HCT116 (cell line): ENCODE measurements around the gene KLF6. TPM values are rescaled to one million over a fixed set of nuclear protein-coding genes. Genes with fewer than 3 reads are reported as not detected.

Experiments
- ATAC-seq: fragments of 200-7000 bp; cut with Tn5 transposase; 2 replicates; pipeline ENCODE4 v1.9.1; 2020; ENCODE audit warnings: mild to moderate bottlenecking, moderate library complexity
- BruUV-seq: library from RNA; stranded (reverse); fragments of 400-500 nt; replicated peaks from 2 replicates; lab custom pipeline; 2021; lab: Mats Ljungman, UMichigan
- CTCF ChIA-PET: fragments of 300-600 bp; sonication (Branson Sonifier 250); formaldehyde crosslinking; loops from one replicate; lab custom pipeline; 2021; ENCODE audit warnings: antibody characterized with exemption; lab: Charles Lee
- POLR2A ChIA-PET: fragments of 300-600, 350-600 bp; sonication (Branson Sonifier 250); formaldehyde crosslinking; loops from one replicate; lab custom pipeline; 2021; ENCODE audit warnings: antibody characterized with exemption; lab: Charles Lee
- RAD21 ChIA-PET, 2 experiments: fragments of 300-600 bp; sonication (Branson Sonifier 250); formaldehyde crosslinking; loops; one replicate each; lab custom pipeline; 2023; ENCODE audit warnings: low total read pairs in 2 of 2; ENCODE audit not compliant: uncharacterized antibody in 2 of 2, unreplicated experiment in 2 of 2, low non-redundant PET in 1 of 2; lab: Charles Lee
- DNase-seq: peaks from one replicate; pipeline ENCODE4 v3.0.0-alpha.2; 2010; ENCODE audit warnings: low read depth, low spot score
- H2AFZ ChIP-seq: fragments of 200-600 bp; shearing (Covaris generic), sonication (generic); 2 replicates; pipeline ENCODE4 v1.6.1; 2017; ENCODE audit warnings: low read depth, mixed run types, mixed read lengths, antibody characterized with exemption, low read length; ENCODE audit not compliant: poor library complexity, severe bottlenecking
- H3K27ac ChIP-seq: 2 replicates; pipeline ENCODE4 v1.5.1; 2012; ENCODE audit warnings: low read depth, low read length
- H3K27me3 ChIP-seq: fragments of 200-600 bp; sonication (generic); 2 replicates; pipeline ENCODE4 v1.6.1; 2016; ENCODE audit warnings: mixed run types, low read length, mixed read lengths; ENCODE audit not compliant: insufficient read depth
- H3K36me3 ChIP-seq, 2 experiments: fragments of 200-500 bp in 1 of 2; fragments of 200-600 bp in 1 of 2; sonication (Bioruptor generic) in 1 of 2; sonication (generic) in 1 of 2; 2 replicates each; pipeline versions ENCODE4 v1.5.1 to v1.6.1; 2014 to 2016; ENCODE audit warnings: low read length in 2 of 2, inconsistent platforms in 1 of 2, mixed read lengths in 1 of 2, mixed run types in 1 of 2; ENCODE audit not compliant: insufficient read depth in 2 of 2, control insufficient read depth in 1 of 2
- H3K4me1 ChIP-seq, 2 experiments: fragments of 200-600 bp in 1 of 2; sonication (generic) in 1 of 2; 2 replicates each; pipeline versions ENCODE4 v1.5.1 to v1.6.1; 2012 to 2017; ENCODE audit warnings: low read length in 2 of 2, inconsistent platforms in 1 of 2, mild to moderate bottlenecking in 1 of 2, mixed read lengths in 1 of 2, mixed run types in 1 of 2, moderate library complexity in 1 of 2; ENCODE audit not compliant: insufficient read depth in 2 of 2, control insufficient read depth in 1 of 2
- H3K4me2 ChIP-seq: fragments of 200-600 bp; sonication (generic); 2 replicates; pipeline ENCODE4 v1.6.1; 2017; ENCODE audit warnings: mixed run types, low read length, mixed read lengths
- H3K4me3 ChIP-seq, 2 experiments: fragments of 200-600 bp in 1 of 2; sonication (generic) in 1 of 2; replicated peaks in 1 of 2; 2 replicates each; pipeline ENCODE4 v1.5.1; 2011 to 2016; ENCODE audit warnings: low read length in 2 of 2, control low read depth in 1 of 2, low read depth in 1 of 2, mild to moderate bottlenecking in 1 of 2, mixed read lengths in 1 of 2, mixed run types in 1 of 2
- H3K79me2 ChIP-seq: fragments of 200-600 bp; sonication (generic); 2 replicates; pipeline ENCODE4 v1.6.1; 2017; ENCODE audit warnings: mild to moderate bottlenecking, mixed run types, low read length, moderate library complexity, mixed read lengths; ENCODE audit not compliant: insufficient read depth
- H3K9ac ChIP-seq: fragments of 200-600 bp; sonication (generic); 2 replicates; pipeline ENCODE4 v1.6.1; 2016; ENCODE audit warnings: low read length, mixed read lengths
- H3K9me2 ChIP-seq: fragments of 200-600 bp; sonication (generic), shearing (Covaris generic); 2 replicates; pipeline ENCODE4 v1.6.1; 2017; ENCODE audit warnings: mixed run types, mild to moderate bottlenecking, moderate library complexity; ENCODE audit not compliant: insufficient read depth
- H3K9me3 ChIP-seq, 2 experiments: fragments of 200-500 bp in 1 of 2; fragments of 200-600 bp in 1 of 2; sonication (Bioruptor generic) in 1 of 2; sonication (generic) in 1 of 2; 2 replicates each; pipeline ENCODE4 v1.6.1; 2014 to 2017; ENCODE audit warnings: low read length in 2 of 2, mixed read lengths in 2 of 2, inconsistent platforms in 1 of 2, low read depth in 1 of 2, mild to moderate bottlenecking in 1 of 2, mixed run types in 1 of 2, moderate library complexity in 1 of 2; ENCODE audit not compliant: control insufficient read depth in 1 of 2, insufficient read depth in 1 of 2
- H4K20me1 ChIP-seq: fragments of 200-600 bp; sonication (generic), shearing (Covaris generic); 2 replicates; pipeline ENCODE4 v1.6.1; 2017; ENCODE audit warnings: mixed run types, mild to moderate bottlenecking, moderate library complexity; ENCODE audit not compliant: insufficient read depth
- ATF3 ChIP-seq: IDR thresholded peaks from 2 replicates; pipeline ENCODE4 v1.6.1; 2012
- CBX3 ChIP-seq: IDR thresholded peaks from 2 replicates; pipeline ENCODE4 v1.6.1; 2012; ENCODE audit warnings: low read depth
- CEBPB ChIP-seq: IDR thresholded peaks from 2 replicates; pipeline ENCODE4 v1.6.1; 2012; ENCODE audit warnings: low read depth
- EGR1 ChIP-seq: IDR thresholded peaks from 2 replicates; pipeline ENCODE4 v1.6.1; 2012; ENCODE audit warnings: low read depth
- ELF1 ChIP-seq: IDR thresholded peaks from 2 replicates; pipeline ENCODE4 v1.6.1; 2012; ENCODE audit warnings: low read depth, borderline replicate concordance
- EZH2phosphoT487 ChIP-seq: fragments of 200-600 bp; IDR thresholded peaks from 2 replicates; pipeline ENCODE4 v1.6.1; 2018; ENCODE audit warnings: antibody characterized with exemption, borderline replicate concordance
- FOSL1 ChIP-seq: IDR thresholded peaks from 2 replicates; pipeline ENCODE4 v1.6.1; 2012; ENCODE audit warnings: low read depth
- POLR2A ChIP-seq: IDR thresholded peaks from 2 replicates; pipeline ENCODE4 v1.7.0; 2011; ENCODE audit warnings: borderline replicate concordance; ENCODE audit not compliant: insufficient read depth, insufficient read length; ENCODE audit errors: extremely low read depth
- POLR2AphosphoS5 ChIP-seq: IDR thresholded peaks from 2 replicates; pipeline ENCODE4 v1.6.1; 2011; ENCODE audit warnings: mild to moderate bottlenecking, low read depth, low read length, moderate library complexity
- RAD21 ChIP-seq: IDR thresholded peaks from 2 replicates; pipeline ENCODE4 v1.6.1; 2012; ENCODE audit warnings: low read depth, mild to moderate bottlenecking
- REST ChIP-seq: IDR thresholded peaks from 2 replicates; pipeline ENCODE4 v1.6.1; 2012; ENCODE audit warnings: low read depth
- SIN3A ChIP-seq: IDR thresholded peaks from 2 replicates; pipeline ENCODE4 v1.6.1; 2012; ENCODE audit warnings: low read depth
- SP1 ChIP-seq: IDR thresholded peaks from 2 replicates; pipeline ENCODE4 v1.6.1; 2012; ENCODE audit warnings: low read depth
- SRF ChIP-seq: IDR thresholded peaks from 2 replicates; pipeline ENCODE4 v1.6.1; 2012; ENCODE audit warnings: low read depth
- YY1 ChIP-seq: IDR thresholded peaks from 2 replicates; pipeline ENCODE4 v1.6.1; 2011; ENCODE audit warnings: low read length, low read depth, moderate library complexity, mild to moderate bottlenecking; ENCODE audit not compliant: insufficient replicate concordance; ENCODE audit errors: extremely low read depth
- ZBTB33 ChIP-seq: IDR thresholded peaks from 2 replicates; pipeline ENCODE4 v1.6.1; 2011; ENCODE audit warnings: mild to moderate bottlenecking, low read length, moderate library complexity; ENCODE audit not compliant: insufficient replicate concordance; ENCODE audit errors: extremely low read depth
- ZFX ChIP-seq: fragments of 450-650 bp; IDR thresholded peaks from 2 replicates; pipeline ENCODE4 v1.6.1; 2017
- ZNF274 ChIP-seq: fragments of 200-500 bp; sonication (Bioruptor generic); IDR thresholded peaks from 2 replicates; pipeline ENCODE4 v1.6.1; 2014; ENCODE audit warnings: mild to moderate bottlenecking, low read depth, low read length, inconsistent platforms
- intact Hi-C: fragments of 100-400 bp; cut with micrococcal nuclease; formaldehyde crosslinking; loops from 2 replicates; pipeline ENCODE4 v1.10.0; 2022
- total RNA-seq: library from RNA; stranded (reverse); gene quantifications from one replicate; pipeline ENCODE4 v1.2.1, GENCODE V29; 2021; ENCODE audit not compliant: unreplicated experiment

Gene KLF6
- total RNA-seq, 1 experiment from 2014 or later, result 82.2 TPM

GRCh38 chr10:3782451-3783315 is 2.3 kb downstream of the KLF6 start (continued):
- TF ChIP-seq REST, result no peak
- TF ChIP-seq CBX3, result 0 out of 2 replicates have a peak, but pooled peaks have one; percentile 72
- TF ChIP-seq FOSL1, result peak; percentile 83
- no peak for TF ChIP-seq POLR2A
- TF ChIP-seq ZNF274, result no peak
- TF ChIP-seq SRF, result peak; percentile 84
- TF ChIP-seq, all 23 proteins: peak for 11

GRCh38 chr10:3782146-3782450 is 2.9 kb downstream of the KLF6 start:
- Histone ChIP-seq H3K9me3 (no peaks in the 10 kb centered on the region), H3K27ac (peak overlapping the region; percentile 96), H2AFZ (no peak overlapping the region), H3K36me3 (peaks cover 46 to 60% of the 10 kb centered on the region in 2 experiments), H4K20me1 (peaks cover 31% of the 10 kb centered on the region; the same call in 1 of the 2 replicates), H3K4me3 (no peak overlapping the region; a peak in 1 of 4 replicates), H3K9ac (peak overlapping the region; percentile 94), H3K27me3 (no peaks in the 10 kb centered on the region), H3K4me1 (peaks cover 56 to 78% of the 10 kb centered on the region in 2 experiments), H3K79me2 (peaks cover 78% of the 10 kb centered on the region), H3K9me2 (no peaks in the 10 kb centered on the region), H3K4me2 (peak overlapping the region; percentile 93)
- DNase-seq (no peak), ATAC-seq (no peak)
- intact Hi-C loops, result loop anchor here (2.0 to 10.0 kb wide), 2 partner anchors 71 to 373 kb away; no protein-coding TSS in a partner anchor
- CTCF ChIA-PET, result no interaction called here
- RAD21 ChIA-PET, result no interaction called here
- BruUV-seq, result no TSS peak
- POLR2A ChIA-PET, result interaction anchor here (1.4 to 2.0 kb wide), 3 partner anchors 19 to 572 kb away, joined by 4 to 7 read pairs (median 7); no protein-coding TSS in a partner anchor
- TF ChIP-seq CBX3 (no peak), ELF1 (no peak), SIN3A (no peak), ZBTB33 (no peak), FOSL1 (no peak), YY1 (no peak), ATF3 (no peak), ZFX (no peak), POLR2A (no peak), RAD21 (no peak), CEBPB (no peak), SP1 (no peak), POLR2AphosphoS5 (no peak), EGR1 (no peak), EZH2phosphoT487 (no peak)
